GM12878 (cell line): ENCODE measurements around the gene PSMD4. TPM values are rescaled to one million over a fixed set of nuclear protein-coding genes. Genes with fewer than 3 reads are reported as not detected.

ENCODE experiments used
- ATF7 ChIP-seq: fragments of 450-650 bp; IDR thresholded peaks from 2 replicates; pipeline ENCODE4 v1.6.1; 2016; ENCODE audit warnings: low read depth, mild to moderate bottlenecking
- CBFB ChIP-seq: IDR thresholded peaks from 2 replicates; pipeline ENCODE4 v1.6.1; 2016; ENCODE audit warnings: antibody characterized with exemption, low read depth
- DPF2 ChIP-seq: fragments of 450-650 bp; IDR thresholded peaks from 2 replicates; pipeline ENCODE4 v1.6.1; 2017; ENCODE audit warnings: mild to moderate bottlenecking
- FOS ChIP-seq: IDR thresholded peaks from 3 replicates; pipeline ENCODE4 v1.6.1; 2011; ENCODE audit warnings: borderline replicate concordance; ENCODE audit not compliant: insufficient read length; ENCODE audit errors: extremely low read depth
- HDAC6 ChIP-seq: fragments of 200-600 bp; sonication (generic); IDR thresholded peaks from one replicate; pipeline ENCODE4 v1.8.0; 2017; ENCODE audit warnings: antibody characterized with exemption; ENCODE audit not compliant: unreplicated experiment
- IKZF2 ChIP-seq, 2 experiments: fragments of 450-650 bp; IDR thresholded peaks; 2 replicates each; pipeline ENCODE4 v1.6.1; 2017; ENCODE audit warnings: mild to moderate bottlenecking in 2 of 2, moderate library complexity in 2 of 2
- LARP7 ChIP-seq: fragments of 450-650 bp; IDR thresholded peaks from 2 replicates; pipeline ENCODE4 v1.6.1; 2017; ENCODE audit warnings: mild to moderate bottlenecking
- MEF2A ChIP-seq: IDR thresholded peaks from 2 replicates; pipeline ENCODE4 v1.6.1; 2011; ENCODE audit warnings: low read depth, mild to moderate bottlenecking, low read length, moderate library complexity; ENCODE audit not compliant: insufficient read depth
- MLLT1 ChIP-seq: fragments of 450-650 bp; IDR thresholded peaks from 2 replicates; pipeline ENCODE4 v1.6.1; 2016; ENCODE audit warnings: mild to moderate bottlenecking
- MTA2 ChIP-seq: fragments of 450-650 bp; IDR thresholded peaks from 2 replicates; pipeline ENCODE4 v1.6.1; 2016; ENCODE audit warnings: low read depth, mild to moderate bottlenecking, moderate library complexity
- MTA3 ChIP-seq: IDR thresholded peaks from 2 replicates; pipeline ENCODE4 v1.6.1; 2012; ENCODE audit warnings: low read length, inconsistent platforms, borderline replicate concordance
- MYB ChIP-seq: fragments of 150-350 bp; IDR thresholded peaks from 2 replicates; pipeline ENCODE4 v1.6.1; 2014; ENCODE audit warnings: mild to moderate bottlenecking, low read depth, low read length, borderline replicate concordance
- NBN ChIP-seq: fragments of 450-650 bp; IDR thresholded peaks from 2 replicates; pipeline ENCODE4 v1.6.1; 2016
- NFXL1 ChIP-seq: fragments of 450-650 bp; IDR thresholded peaks from 2 replicates; pipeline ENCODE4 v1.6.1; 2017; ENCODE audit warnings: antibody characterized with exemption, mild to moderate bottlenecking, borderline replicate concordance
- POLR2A ChIP-seq: IDR thresholded peaks from 2 replicates; pipeline ENCODE4 v1.6.1; 2011; ENCODE audit warnings: low read depth, mild to moderate bottlenecking, low read length
- RB1 ChIP-seq: fragments of 450-650 bp; formaldehyde crosslinking; IDR thresholded peaks from 2 replicates; pipeline ENCODE4 v1.6.1; 2017; ENCODE audit warnings: mild to moderate bottlenecking, borderline replicate concordance
- RBBP5 ChIP-seq: fragments of 200-600 bp; sonication (generic); conservative IDR thresholded peaks from 2 replicates; pipeline ENCODE4 v1.6.1; 2016
- SIN3A ChIP-seq: IDR thresholded peaks from 2 replicates; pipeline ENCODE4 v1.6.1; 2012; ENCODE audit warnings: low read depth, low read length, improper control_type of control experiment
- SKIL ChIP-seq: fragments of 450-650 bp; IDR thresholded peaks from 2 replicates; pipeline ENCODE4 v1.6.1; 2017; ENCODE audit warnings: mild to moderate bottlenecking, low read depth, inconsistent platforms; ENCODE audit not compliant: poor library complexity, severe bottlenecking
- SPI1 ChIP-seq: IDR thresholded peaks from 2 replicates; pipeline ENCODE4 v1.6.1; 2011; ENCODE audit warnings: low read depth, mild to moderate bottlenecking, low read length, moderate library complexity, borderline replicate concordance; ENCODE audit not compliant: insufficient read depth
- ZNF217 ChIP-seq: fragments of 450-650 bp; IDR thresholded peaks from 2 replicates; pipeline ENCODE4 v1.6.1; 2017; ENCODE audit warnings: antibody characterized with exemption, mild to moderate bottlenecking
- polyA plus RNA-seq, 11 experiments: library from polyadenylated mRNA; depleted of rRNA in 4 of 11; unstranded in 6 of 11; stranded (reverse) in 5 of 11; fragments of >200 nt; fragmentation: Nextera tagmentation in 4 of 11; fragmentation: Illumina TruSeq in 1 of 11; extraction: Ambion mirVana in 4 of 11; extraction: Trizol in 1 of 11; gene quantifications; 1 replicate in 1 of 11; 2 replicates in 10 of 11; pipeline versions ENCODE4 v1.2.1 to v1.2.3, GENCODE V29; 2011 to 2016; ENCODE audit warnings: inconsistent platforms in 2 of 11, missing spikeins in 2 of 11, low read depth in 1 of 11
- total RNA-seq, 4 experiments: library from RNA; depleted of rRNA in 3 of 4; stranded (reverse); fragments of >200 nt in 3 of 4; fragmentation: Illumina TruSeq in 1 of 4; extraction: Trizol in 1 of 4; gene quantifications; 2 replicates each; pipeline versions ENCODE4 v1.2.1 to v1.2.3, GENCODE V29; 2013 to 2021
- TF ChIP-seq, protein P1 (sequence below): fragments of 450-650 bp; IDR thresholded peaks from 2 replicates; pipeline ENCODE4 v1.6.1; 2016; ENCODE audit warnings: mild to moderate bottlenecking
- TF ChIP-seq, protein P2 (sequence below): IDR thresholded peaks from 2 replicates; pipeline ENCODE4 v1.6.1; 2012; ENCODE audit warnings: low read depth, low read length, improper control_type of control experiment
- TF ChIP-seq, protein P3 (sequence below): IDR thresholded peaks from 2 replicates; pipeline ENCODE4 v1.6.1; 2012; ENCODE audit warnings: low read length, inconsistent platforms

The PSMD4 gene
- total and polyA plus RNA-seq, 10 of the 15 experiments (the other 5 are each of a cell fraction or from before 2014, with no cell fraction given) = 129 to 281 (median 188) TPM

- TF ChIP-seq SKIL (no peak), MEF2A (no peak), MTA3 (no peak), HDAC6 (no peak), SPI1 (peak; percentile 24; the same call in 1 of the 2 replicates), CBFB (peak; percentile 55), FOS (peak; percentile 76), ATF7 (0 out of 2 replicates have a peak, but pooled peaks have one; percentile 24), MLLT1 (peak; percentile 99), SIN3A (peak; percentile 58; the same call in 1 of the 2 replicates), RBBP5 (no peak), RB1 (0 out of 2 replicates have a peak, but pooled peaks have one; percentile 28), NBN (peak; percentile 64; the same call in 1 of the 2 replicates), MYB (no peak), POLR2A (peak; percentile 94), DPF2 (0 out of 2 replicates have a peak, but pooled peaks have one; percentile 42), ZNF217 (peak; percentile 94), IKZF2 (IDR thresholded peaks at IDR 0.05) (peak; percentile 60 to 68), NFXL1 (no peak), MTA2 (no peak), LARP7 (no peak; the same call in 1 of the 2 replicates)
- TF ChIP-seq, protein P1, sequence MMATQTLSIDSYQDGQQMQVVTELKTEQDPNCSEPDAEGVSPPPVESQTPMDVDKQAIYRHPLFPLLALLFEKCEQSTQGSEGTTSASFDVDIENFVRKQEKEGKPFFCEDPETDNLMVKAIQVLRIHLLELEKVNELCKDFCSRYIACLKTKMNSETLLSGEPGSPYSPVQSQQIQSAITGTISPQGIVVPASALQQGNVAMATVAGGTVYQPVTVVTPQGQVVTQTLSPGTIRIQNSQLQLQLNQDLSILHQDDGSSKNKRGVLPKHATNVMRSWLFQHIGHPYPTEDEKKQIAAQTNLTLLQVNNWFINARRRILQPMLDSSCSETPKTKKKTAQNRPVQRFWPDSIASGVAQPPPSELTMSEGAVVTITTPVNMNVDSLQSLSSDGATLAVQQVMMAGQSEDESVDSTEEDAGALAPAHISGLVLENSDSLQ = no peak; the same call in 1 of the 2 replicates
- TF ChIP-seq, protein P2, sequence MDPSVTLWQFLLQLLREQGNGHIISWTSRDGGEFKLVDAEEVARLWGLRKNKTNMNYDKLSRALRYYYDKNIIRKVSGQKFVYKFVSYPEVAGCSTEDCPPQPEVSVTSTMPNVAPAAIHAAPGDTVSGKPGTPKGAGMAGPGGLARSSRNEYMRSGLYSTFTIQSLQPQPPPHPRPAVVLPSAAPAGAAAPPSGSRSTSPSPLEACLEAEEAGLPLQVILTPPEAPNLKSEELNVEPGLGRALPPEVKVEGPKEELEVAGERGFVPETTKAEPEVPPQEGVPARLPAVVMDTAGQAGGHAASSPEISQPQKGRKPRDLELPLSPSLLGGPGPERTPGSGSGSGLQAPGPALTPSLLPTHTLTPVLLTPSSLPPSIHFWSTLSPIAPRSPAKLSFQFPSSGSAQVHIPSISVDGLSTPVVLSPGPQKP = peak; percentile 64; the same call in 1 of the 2 replicates
- TF ChIP-seq, protein P3, sequence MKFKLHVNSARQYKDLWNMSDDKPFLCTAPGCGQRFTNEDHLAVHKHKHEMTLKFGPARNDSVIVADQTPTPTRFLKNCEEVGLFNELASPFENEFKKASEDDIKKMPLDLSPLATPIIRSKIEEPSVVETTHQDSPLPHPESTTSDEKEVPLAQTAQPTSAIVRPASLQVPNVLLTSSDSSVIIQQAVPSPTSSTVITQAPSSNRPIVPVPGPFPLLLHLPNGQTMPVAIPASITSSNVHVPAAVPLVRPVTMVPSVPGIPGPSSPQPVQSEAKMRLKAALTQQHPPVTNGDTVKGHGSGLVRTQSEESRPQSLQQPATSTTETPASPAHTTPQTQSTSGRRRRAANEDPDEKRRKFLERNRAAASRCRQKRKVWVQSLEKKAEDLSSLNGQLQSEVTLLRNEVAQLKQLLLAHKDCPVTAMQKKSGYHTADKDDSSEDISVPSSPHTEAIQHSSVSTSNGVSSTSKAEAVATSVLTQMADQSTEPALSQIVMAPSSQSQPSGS = no peak
Observed at GRCh38 chr1:151254217-151255213, at the start of gene PSMD4 (continued).
